Fibroblast of skin of left biceps (primary cell): ENCODE results near the gene TSHZ2.
A peak's percentile ranks its signal among the peaks of the same experiment; 100 is the strongest.

Experiments
- DNase-seq, 2 experiments: peaks; one replicate each; pipeline ENCODE4 v3.0.0-alpha.2; 2013; ENCODE audit warnings: low read depth in 2 of 2

Gene TSHZ2

DNA sequence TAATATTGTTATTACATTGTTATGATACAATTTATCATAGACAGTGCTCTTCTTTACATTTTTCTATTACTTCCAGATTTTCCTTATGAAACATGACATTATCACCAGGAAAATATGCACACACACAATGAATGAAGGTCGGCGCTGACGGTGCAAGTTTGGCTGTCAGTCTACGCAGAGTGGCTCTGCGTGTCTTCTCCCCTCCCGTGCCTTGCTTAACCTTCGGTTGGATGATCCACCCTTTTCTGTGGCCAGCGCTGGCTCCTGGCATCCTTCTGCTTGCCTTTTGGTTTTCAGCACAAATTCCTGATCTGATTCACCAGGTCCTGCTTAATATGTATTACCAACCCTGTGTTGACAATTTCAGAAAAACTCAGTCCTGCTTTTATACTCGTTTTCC, 157.4 kb downstream of the TSHZ2 start:
- DNase-seq = peak; percentile 63 to 65

DNA sequence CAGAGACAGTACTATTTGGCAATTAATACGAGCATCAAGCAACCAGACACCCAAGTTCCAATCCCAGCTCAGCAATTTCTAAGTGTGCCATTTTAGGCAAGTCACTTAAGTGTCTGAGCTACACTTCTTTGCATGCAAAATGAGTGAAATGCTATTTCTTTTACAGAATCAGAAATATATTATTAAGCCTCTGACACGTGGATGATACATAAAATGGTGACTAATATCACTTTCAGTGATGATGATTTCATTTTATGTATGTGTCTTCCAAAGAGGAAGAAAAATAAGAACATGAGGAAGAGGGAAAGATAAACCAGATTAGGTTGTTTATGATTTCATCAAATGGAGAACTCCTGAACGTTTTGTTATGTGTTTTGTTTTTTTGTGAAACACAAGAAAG, 158.6 kb downstream of the TSHZ2 start:
- no peak for DNase-seq

DNA sequence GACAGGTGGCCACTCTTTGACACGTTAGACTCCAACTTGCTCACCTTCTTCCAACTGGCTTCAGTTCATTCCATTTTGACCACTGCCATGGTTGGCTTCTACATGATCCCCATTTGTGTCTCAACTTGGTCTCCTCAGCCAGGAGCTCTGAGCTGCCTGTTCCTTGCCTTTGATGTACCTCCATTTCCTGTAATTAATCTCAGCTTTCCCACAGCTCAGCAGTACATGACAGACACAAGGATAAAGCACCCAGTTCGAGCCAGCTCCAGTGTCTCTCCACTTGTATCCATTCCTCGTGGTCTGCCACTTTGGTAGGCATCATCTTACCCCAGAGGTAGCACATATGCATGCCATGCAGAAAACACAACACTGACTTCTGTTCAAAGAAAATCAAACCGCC, 161.0 kb downstream of the TSHZ2 start:
- no peak for DNase-seq

DNA sequence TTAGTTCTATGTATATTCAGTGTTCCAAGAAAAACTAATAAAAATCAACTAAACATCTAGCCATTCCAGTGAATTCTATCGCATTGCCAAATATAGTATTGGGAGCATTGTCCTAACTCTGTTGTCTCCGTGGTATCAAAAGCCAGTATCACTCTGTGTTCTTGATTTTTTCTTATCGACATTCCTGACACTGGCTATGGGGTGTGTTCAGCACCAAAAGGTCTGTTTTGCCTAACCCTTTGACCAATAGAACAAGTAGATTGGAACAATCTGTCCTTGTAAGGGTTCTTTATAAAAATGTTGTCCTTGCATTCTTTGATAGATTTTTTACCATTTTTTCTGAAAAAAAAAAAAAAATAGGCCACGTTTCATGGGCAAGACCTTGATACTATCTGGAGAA, 161.5 kb downstream of the TSHZ2 start:
- DNase-seq = no peak

DNA sequence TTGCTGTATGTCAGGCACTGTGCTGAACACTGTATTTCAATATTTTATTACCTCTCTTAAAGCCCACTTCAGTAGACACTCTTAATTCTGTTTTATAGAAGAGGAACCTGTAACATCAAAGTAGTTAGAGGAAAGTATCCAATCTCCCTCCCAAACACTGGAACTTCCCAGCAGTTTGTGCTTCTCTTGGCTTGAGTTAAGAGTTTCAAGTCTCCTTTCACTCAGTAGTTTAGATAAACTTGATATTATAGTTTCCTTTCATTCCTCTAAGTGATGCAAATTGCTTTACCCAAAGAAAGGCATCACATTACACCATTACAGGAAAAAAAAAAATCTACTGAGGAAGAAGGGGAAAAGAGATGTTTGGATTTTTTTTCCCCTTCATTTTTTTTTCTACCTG, 164.3 kb downstream of the TSHZ2 start:
- no peak for DNase-seq

DNA sequence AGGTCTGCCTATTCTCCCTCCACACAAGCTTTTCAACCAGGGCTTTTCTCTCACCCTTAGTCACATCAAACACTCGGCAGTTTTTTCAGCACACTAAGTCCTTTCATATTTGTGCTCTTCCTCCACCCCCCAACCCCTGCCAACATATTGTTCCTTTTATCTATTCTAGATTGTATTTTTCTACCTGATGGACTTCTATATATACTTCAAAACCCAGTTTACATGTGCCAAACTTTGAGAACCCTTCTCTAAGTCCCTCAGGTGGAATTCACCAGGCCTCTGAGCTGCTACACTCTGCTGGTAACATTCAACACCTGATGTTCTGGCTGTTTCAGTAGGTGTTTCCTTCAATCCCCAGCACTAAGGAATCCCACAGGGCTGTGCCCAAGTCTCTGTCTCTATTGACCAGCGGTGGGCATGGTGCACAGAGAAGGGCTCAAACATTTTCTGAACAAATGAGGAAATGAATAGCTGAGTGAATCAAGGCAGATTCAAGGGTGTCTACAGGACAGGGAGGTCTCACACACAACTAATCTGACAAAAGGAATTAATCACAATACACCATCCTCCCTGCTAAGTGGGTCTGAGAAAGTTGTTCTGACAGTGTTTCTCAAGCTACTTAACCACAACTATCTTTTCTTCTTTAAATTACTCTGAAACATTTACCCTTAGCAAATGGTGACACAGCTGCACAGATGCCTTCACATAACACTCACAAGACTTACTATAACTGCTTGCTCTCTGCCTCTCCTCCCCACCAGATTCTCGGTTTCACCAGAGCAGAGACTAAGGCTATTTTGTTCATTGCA, 166.5 kb downstream of the TSHZ2 start:
- no peak for DNase-seq

DNA sequence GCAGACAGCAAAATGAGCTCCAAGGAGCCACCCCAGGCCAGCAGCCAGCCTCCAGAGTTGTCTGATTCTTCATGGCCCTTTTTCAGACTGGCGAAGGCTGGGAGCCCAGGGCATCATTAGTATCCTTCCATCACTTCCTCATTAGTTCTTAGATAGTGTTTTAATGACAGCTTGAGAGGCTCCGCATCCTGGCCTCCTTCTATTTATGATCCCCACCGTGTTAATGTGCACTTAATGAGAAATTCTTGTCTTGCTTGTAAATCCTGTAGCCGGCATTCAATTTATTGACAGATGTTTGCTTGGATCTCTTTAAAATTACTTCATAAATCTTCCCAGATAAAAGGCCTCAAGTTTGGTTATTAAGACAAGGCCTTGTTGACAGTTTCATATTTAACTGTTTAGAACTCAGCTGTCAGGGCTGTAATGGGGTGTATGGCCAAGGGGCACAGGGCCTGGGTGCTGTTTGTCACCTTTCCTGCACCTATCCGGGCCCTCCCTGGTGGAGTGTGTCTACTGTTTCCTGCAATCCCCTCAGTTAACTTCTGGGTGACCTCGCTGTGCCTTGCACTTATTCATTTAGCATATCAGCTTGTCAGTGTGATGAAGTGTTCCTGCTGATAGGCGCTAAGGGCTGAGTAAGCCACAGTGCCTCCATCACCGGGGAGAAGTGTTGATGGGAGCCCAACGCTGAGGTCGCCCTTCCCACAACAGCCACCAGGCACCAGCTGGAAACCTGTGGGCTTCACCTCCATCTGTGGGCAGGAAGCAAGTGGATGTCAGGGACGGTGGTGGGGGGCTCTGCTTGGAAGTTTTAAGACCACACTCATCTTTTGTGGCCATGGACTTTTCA, 169.3 kb downstream of the TSHZ2 start:
- DNase-seq = no peak

DNA sequence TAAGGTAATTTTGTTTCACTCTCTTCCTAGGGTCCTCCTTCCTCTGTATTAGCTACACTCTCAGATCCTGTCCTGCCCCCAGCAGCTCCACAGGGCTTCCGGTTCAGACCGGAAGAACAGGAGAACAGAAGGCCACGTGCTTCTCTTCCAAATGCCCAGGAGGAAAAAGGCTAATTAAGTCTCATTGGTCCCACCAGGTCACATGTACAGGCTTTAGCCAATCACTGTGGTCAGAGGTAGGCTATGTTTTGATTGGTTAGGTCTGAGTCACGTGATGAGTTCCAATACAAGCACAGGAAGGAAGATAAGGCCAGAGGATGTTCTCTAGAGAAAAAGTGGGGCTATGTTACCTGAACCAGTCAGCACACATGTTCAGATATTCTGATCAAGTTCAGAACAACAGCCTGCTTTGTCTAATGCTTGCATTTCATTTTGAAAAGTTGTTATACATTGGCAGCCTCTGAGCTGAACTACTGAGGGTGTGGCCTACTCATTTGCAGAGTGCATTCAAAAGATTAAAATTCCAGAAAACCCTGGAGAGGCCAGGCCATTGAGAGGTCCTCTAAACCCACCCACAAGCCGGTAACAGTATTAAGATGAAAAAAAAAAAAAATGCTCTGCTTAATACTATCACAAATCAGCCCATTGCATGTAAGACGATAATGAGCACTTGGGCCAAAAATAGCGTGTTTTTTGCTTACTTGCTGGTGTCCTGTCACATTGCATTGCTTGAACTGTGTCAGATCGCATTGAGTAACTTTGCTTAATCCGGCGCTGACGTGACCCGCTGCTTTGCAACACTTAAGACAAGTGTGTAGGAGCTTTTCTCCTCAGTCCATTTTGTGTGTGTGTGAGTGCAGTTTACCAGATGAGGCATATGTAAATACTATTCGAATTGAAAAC, 170.3 kb downstream of the TSHZ2 start:
- DNase-seq = no peak

DNA sequence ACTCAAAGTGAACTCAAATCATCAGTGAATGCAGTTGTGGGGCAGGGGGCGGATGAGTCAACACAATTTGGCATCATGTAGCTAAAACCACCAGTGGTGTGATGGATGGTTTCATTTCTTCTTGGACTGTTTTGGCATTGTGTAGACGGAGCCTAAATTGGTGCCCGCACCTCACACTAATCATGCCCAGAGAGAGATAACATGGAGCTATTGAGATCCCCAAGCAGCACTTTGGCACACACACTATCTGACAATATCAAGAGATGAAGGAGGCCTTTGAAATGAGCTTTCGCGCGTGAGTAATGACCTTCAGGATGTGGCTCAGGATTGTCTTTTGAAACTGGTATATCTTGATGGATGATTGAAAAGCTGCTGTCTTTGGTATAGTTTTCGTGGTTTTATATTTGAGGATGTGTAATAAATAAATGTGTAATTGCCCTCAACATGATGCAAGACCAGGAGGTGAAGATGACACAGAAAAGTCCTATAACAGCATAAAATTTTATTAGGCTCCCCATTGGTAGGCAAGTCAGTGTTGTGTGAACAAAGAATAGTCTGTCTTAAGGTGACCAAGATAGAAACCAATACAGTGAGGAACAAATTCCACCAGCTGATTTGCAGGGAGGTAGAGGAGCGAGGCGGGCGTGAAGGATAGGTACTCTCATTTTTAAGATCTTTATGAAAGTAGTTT, 174.2 kb downstream of the TSHZ2 start:
- no peak for DNase-seq

DNA sequence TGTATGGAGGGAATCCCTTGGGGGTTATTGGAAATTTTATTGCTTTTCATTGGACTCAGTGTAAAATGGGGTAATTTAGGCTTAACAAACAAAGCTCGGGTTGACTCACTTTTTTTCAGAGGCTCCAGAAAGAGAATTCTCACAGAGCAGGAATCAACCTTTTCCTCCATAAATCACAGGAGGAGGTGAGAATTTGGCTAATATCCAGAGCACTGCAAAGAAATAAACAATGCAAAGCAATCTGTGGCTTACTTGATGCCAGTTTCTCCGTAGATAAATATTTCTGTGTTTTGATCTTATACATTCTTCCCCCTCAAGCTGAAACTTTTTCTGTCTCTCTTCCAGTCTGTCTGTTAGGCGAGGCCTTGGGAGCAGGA, 176.6 kb downstream of the TSHZ2 start:
- no peak for DNase-seq

DNA sequence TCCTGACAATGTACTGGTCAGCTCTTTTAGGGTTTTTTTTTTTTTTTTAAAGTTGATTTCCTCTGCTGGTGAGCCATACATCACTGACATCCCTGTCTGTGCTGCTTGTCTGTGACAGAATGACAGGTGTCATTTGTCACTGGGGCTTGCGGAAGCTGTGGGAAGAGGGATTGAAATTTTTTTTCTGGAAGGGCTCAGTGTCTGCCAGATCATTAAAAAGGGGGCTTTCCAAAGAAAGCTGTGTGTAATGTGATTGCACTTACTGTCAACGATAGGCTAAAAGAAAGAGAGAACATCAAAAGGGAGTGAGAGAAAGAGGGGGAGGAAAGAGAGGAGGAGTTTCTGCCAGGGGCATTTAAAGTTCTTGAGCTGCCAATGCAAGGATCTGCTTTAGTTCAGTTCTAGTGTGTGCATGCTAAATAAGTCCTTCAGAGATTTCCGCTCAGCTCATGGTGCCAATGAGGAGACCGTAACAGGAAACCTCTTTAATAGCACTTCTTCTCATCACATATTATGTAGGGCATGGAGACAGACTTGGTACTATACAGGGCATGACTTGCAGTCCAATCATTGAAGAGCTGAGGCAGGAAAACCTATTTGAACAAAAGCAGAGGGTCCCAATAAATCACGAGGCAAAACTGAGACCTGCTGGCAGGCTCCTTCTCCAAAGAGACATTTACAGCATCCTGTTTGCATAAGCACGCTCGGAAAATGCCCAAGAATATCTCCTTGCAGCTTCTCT, 177.2 kb downstream of the TSHZ2 start:
- no peak for DNase-seq

DNA sequence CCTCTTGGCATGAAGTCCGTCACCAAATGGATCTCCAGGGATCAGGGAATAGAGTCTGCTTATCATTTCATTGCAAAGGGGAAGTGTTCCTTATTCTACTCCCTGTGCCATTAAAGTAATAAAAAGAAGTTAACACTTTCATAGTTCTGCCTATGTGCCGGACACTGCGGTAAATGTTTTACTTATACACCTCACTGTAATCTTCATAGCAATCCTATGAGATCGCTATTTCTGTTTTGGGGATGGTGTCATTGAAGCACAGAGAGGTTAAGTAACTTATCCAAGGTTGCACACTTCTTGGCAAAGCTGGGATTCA, 177.7 kb downstream of the TSHZ2 start:
- no peak for DNase-seq

DNA sequence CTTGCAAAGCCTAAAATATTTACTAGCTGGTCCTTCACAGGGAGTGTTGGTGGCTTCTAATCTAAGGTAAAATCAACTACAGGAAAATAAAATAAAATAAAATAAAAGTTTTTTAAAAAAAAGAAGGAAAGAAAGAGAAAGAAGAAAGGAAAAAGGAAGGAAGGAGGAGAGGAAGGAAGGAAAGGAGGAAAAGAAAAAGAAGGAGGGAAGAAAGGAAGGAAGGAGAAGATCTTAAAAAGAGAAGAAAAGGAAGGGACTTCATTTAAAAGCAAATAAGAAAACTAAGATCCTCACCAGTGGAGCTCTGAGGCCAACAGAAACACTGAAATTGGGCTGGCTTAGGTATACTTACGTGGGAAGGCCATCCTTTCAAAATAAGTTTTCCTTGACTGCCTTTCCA, 178.4 kb downstream of the TSHZ2 start:
- no peak for DNase-seq

DNA sequence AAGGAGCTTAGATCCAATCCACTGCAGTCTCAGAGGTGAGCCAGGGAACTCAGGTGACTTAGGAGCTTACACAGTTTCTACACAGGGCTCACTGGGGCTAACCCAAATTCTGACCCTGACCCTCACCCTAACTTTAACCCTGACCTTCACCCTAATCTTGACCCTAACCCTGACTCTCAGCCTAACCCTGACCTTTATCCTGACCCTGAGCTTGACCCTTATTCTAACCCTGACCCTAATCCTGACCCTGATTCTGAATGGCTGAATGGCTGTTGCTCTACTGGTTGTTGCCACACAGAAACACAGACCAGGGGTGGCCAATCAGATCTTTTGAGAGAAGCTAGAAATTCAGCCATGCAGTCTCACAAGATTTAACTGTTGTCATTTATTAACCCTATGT, 180.1 kb downstream of the TSHZ2 start:
- DNase-seq = no peak

DNA sequence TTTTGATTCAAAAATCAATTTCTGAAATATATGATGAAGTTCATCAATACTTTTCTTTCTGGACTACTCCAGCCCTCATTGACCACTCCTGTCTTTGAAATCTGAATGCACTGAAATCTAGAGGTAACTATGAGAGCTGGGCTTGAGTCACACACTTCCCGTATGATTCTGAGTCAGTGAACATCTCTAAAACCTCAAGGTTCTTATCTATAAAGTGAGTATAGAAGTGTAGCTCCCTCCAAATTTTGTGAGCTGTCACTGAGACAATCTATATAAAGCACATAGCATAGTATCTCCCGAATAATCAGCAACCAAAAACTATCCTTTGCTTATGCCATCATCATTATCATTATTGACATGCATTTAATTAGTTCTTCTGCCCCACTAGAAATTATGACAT, 182.4 kb downstream of the TSHZ2 start:
- no peak for DNase-seq

DNA sequence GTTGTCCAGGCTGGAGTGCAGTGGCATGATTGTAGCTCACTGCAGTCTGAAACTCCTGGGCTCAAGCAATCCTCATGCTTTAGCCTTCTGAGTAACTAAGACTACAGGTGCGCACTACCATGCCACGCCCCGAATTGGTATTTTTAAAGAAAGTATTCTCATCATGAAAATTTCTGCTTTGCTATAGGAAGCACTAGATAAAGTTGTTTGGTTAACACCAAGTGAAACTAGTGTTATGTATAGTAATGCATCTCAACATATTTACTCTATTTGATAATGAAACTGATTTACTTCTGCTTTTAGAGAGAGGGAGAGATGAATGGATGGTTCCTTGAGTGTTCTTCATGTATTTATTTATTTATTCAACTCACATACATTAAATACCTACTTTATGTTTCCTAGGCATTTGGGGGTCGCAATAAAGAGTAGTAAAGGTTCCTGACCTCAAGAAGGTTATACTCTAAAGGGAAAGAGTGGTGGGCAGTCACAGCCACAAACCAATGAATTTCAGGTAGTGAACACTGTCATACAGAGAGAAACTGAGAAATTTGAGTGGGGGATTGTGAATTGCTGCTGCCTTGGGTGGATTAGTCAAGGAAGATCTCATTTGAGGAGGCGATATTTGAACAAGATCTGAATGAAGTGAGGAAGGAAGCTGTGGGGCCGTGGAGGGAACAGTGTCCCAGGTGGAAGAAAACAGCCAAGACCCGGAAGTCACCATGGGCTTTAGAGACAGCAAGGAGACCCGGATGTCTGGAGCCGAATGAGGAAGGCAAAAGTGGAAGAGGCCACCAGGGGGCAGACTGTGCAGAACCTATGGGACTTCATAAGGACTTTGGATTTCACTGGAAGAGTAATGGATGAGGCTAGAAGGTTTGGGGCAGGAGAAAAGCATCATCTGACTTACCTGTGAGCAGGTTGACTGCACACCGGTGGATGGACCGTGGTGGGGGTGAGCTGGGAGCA, 185.6 kb downstream of the TSHZ2 start:
- DNase-seq = no peak

DNA sequence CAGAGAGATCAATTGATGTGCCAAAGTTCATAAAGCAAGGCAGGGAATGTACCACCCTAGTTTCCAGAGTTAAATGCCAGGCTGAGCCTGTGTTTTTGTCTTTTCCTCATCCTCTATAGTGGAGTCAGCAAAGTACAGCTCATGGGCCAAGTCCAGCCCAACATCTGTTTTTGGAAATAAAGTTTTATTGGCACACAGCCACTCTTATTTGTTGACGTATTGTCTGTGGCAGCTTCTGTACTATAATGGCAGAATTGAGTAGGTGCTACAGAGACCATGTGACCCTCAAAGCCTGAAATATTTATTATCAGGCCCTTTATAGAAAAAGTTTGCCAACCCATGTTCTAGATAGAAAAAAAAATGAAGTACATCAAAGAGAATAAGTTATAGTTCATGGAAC, 187.0 kb downstream of the TSHZ2 start:
- no peak for DNase-seq

DNA sequence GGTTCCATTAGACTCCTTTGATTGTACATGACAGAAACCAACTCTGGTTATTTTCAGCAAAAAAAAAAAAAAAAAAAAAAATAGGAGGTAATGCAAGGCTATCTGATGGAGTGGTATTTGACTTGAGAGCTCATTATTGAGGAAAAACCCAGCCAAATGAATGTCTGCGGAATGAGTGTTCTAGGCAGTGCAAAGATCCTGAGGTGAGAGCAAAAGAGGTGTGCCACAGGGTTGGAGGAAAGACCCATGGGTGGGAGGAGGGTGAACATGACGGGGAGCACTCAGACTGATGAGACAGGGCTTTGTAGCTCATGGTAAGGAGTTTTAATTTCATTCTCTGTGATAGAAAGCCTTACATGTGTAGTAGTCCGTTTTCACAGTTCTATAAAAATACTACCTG, 188.9 kb downstream of the TSHZ2 start:
- DNase-seq = no peak

DNA sequence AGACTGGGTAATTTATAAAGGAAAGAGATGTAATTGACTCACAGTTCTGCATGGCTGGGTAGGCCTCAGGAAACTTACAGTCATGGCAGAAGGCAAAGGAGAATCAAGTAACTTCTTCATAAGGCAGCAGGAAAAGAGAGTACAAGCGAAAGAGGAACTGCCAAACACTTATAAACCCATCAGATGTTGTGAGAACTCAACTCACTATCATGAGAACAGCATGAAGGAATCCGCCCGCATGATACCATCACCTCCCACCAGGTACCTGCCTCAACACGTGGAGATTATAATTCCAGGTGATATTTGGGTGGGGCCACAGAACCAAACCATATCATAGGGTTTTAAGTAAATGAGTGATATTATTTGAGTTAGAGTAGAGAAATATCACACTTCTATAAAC, 189.3 kb downstream of the TSHZ2 start:
- no peak for DNase-seq
